Measurements from ENCODE around the gene TRIM59.

DNA sequence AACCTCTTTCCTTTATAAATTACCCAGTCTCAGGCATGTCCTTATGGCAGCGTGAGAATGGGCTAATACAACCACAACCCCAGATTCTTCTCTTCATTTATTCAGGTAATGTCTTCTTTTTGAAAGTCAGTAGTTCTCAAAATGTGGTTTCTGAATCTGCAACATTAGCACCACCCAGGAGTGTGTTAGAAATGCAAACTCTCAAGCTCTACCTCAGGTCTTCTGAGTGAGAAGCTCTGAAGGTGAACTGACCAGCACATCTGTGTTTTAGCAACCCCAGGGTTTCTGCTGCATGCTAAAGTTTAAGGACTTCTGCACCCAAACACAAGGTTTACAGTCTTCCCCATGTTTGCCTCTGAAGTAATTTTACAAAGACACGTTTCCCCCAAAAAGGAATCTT is 22.3 kb upstream of the TRIM59 start:
- TF ChIP-seq, protein P1, sequence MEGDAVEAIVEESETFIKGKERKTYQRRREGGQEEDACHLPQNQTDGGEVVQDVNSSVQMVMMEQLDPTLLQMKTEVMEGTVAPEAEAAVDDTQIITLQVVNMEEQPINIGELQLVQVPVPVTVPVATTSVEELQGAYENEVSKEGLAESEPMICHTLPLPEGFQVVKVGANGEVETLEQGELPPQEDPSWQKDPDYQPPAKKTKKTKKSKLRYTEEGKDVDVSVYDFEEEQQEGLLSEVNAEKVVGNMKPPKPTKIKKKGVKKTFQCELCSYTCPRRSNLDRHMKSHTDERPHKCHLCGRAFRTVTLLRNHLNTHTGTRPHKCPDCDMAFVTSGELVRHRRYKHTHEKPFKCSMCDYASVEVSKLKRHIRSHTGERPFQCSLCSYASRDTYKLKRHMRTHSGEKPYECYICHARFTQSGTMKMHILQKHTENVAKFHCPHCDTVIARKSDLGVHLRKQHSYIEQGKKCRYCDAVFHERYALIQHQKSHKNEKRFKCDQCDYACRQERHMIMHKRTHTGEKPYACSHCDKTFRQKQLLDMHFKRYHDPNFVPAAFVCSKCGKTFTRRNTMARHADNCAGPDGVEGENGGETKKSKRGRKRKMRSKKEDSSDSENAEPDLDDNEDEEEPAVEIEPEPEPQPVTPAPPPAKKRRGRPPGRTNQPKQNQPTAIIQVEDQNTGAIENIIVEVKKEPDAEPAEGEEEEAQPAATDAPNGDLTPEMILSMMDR (IDR thresholded peaks at IDR 0.05) = no peak
- no peak for TF ChIP-seq POLR2A (IDR thresholded peaks at IDR 0.05)

Measured in adrenal gland (tissue), 5 donors.